Upper lobe of left lung (tissue), 4 donors: ENCODE data around the gene IFIT1.

Source experiments
- CTCF ChIP-seq, 6 experiments: fragments of 450-650 bp in 4 of 6; fragments of 200-600 bp in 2 of 6; sonication (generic) in 2 of 6; IDR thresholded peaks; one replicate each; pipeline ENCODE4 v1.5.1; 2016 to 2019; ENCODE audit warnings: antibody characterized with exemption in 6 of 6
- EP300 ChIP-seq, 4 donors: sonication (generic); formaldehyde crosslinking; IDR thresholded peaks; one replicate each; pipeline ENCODE4 v1.5.1; 2017; ENCODE audit warnings: antibody characterized with exemption in 4 of 4, control low read depth in 2 of 4

DNA sequence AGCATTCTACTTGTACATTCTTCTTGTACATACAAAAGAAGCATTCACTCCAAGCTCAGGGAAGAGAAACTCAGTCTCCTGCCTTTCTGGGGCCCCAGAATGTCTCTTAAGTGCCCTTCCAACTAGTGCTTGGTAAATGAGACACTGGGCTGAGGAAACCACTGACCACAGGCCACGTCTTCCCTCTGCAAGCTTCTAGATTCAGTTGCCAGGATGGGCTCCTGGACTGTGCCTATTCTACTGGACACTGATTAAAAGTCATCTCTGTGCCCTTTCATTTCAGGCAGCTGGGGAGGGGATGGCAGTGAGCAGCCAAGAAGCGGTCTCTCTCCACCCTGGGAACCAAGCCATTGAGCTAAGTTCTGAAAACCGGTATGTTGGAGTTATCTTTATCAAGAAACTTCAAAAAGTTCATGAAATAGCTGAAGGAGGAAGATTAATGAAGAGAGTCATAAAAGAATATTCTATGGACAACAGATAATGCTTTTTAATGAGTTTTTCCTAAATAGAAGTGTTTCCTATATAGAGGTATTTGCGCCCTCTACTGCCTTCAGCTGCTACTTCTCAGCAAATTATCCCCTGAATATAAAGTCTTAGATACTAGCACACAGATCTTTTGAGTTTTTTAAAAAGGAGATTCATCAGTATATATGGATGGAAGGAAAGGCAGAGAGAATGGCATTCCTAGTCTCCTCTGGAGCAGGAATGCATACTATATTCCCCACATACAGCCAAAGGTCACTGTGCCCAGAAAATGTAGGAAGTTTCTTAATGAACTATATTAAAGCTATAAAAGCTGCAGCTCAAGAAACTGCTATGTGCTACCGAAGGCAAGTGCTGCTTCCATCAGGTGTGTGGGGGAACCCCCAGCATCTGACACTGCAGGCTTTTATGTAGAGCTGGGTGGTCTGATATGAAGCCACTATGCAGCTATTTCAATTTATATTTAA is 23.0 kb upstream of the IFIT1 start:
- TF ChIP-seq CTCF (IDR thresholded peaks at IDR 0.05) (peak in 5 of 6 experiments; percentile 24 to 52 (median 40)), EP300 (IDR thresholded peaks at IDR 0.05) (no peak)
